GM19023 (cell line): ENCODE measurements around the gene MRPL9.
"Not testable (repeated sequence)": the region's sequence is repeated elsewhere in the genome, so short reads cannot be mapped to it uniquely, and the experiment has no call there.

Source experiments
- ATAC-seq: cut with Tn5 transposase; IDR thresholded peaks from one replicate; pipeline ENCODE4 v1.9.1; 2021; ENCODE audit warnings: mild to moderate bottlenecking, moderate library complexity; ENCODE audit not compliant: unreplicated experiment

Gene MRPL9

GRCh38 chr1:151733995-151734394 is 29.3 kb downstream of the MRPL9 start:
- not testable (repeated sequence) for ATAC-seq

- no peak for ATAC-seq
Observed at GRCh38 chr1:151733126-151733525, 30.2 kb downstream of the MRPL9 start.

DNA sequence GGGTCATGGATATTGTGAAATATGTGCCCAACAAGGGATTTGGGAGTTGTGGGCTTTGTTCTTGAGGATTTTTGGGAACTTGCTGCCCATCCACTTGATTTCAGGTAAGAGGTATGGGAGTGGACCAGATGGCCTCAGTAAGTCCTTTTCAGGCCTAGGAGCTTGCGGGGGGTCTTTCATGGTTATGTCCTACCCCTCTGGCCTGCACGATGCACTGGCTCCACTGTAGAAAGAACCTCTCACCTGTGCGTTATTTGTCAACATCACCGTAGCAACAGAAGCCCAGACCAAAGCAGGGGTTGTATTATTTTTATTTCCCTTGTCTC is 33.4 kb downstream of the MRPL9 start:
- no peak for ATAC-seq

- ATAC-seq = no peak
Observed at GRCh38 chr1:151729157-151729965, 33.9 kb downstream of the MRPL9 start.

GRCh38 chr1:151728151-151729054 is 34.9 kb downstream of the MRPL9 start:
- no peak for ATAC-seq

DNA sequence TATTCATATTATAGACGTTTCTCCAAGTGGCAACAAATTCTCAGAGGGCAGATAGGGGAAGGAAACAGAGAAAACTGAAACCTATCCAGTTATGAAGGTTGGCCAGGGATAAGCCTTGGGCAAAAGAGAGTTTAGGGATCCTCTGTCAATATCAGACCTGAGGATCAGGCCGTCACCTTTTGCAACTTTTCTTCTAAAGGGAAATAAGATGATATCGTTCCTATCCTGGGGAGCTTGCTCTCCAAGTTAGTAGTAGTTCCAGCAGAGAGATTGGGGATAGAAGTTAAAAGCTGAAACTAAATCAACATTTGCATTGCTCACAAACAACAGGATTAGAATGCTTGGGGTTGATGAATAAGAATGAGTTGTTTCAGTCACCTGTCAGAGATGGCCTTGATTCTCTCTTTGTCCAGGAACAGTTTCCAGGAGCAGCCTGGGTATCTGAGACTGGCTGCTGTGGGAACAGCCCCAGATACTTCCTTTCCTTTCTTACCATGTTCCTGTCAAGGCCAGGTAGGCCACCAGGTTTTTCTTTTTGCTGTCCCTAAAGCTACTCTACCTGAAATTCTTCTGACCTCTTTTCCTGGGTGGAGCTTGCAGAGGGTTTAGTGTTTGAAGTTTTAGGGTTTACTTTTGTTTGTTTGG is 39.4 kb downstream of the MRPL9 start:
- ATAC-seq = no peak

DNA sequence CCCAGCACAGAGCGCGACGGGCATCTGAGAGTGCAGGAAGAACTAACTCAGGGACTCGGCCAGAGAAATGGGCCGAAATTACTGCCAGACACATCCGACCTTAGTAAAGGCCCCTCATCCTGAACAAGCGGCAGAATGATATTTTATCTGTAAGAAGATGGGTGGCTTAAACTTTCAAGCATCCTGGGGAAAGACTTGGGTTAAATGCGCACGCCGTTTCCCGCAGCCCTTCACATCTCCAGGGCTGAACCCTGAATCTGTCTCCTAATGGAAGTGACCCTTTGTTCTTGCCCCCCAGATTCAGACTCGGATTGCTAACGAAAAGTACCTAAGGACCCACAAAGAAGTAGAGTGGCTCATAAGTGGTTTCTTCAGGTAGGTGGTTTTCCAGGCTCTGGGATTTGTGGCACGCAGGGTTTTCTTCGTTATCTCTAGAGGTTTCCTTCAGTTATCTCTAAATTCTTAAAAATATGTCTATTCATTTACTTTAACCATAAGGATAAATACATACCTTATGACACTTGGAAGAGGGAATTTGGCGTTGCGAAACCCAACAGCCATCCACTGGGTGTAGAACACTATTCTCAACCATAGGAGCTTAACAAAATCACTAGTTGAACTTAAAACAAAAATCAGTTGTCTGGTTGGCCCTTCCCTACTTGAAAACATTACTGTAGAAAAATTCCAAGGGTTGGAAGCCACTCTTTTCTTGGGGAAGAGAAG is 41.3 kb downstream of the MRPL9 start:
- no peak for ATAC-seq

DNA sequence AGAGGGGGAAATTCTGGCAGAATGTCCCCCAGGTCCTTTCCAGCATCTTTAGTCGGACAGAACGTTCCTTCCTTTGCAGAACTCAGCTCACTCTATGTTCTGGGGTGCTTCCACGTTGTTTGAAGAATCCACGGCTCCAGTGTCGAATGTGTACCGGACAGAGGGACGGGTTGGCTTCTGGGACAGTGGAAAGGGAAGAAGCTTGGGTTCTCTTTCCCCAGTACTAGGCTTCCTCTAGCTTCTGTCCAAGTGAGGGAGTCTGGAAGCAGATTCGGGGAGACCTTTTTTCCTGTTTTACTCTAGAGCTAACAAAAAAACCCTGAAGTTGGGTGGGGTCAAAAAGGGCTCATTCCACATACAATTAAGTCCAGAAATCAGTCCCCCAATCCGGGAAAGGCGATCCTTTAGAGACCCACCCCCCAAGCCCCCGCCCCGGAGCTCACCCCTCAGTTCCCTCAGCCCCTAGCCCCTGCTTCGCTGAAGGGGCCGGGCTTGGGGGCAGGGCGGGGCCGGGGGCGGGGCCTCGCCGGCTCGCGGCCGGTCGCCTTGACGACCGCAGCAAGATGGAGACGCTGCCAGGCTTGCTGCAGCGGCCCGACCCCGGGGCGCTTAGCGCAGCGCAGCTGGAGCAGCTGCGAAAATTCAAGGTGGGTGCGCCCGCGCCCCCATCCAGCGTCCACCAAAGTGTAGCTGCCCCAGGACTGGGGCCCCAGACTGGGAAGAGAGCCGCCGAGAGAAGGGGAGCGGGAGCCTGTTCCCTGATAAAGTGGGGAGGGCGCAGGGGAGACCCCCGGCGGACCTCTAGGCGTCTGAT is 42.1 kb downstream of the MRPL9 start, which contains the start of gene RIIAD1:
RIIAD1 (plus strand) TSS at position 549 of the 814 bp plus-strand sequence; CDS start at position 564, 15 bp downstream.
- no peak for ATAC-seq

- no peak for ATAC-seq
Observed at GRCh38 chr1:151720554-151720953, 42.7 kb downstream of the MRPL9 start.

DNA sequence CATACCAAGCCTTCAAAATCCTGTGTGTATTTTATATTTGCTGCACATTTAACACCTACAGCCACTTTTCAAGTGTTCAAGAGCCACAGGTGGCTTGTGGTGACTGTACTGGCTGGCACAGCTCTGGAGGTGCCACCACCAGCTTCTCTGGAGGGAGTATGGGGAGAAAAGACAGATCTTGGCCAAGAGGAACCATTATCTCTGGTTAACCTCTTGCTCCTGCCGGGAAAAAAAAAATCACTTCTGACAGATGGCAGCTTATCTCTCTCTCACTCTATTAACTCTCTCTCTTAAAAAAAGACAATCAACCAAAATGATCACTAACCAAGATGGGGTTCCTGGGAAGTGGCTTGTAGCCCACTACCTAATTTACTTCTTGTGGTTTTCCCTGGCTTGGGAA is 43.2 kb downstream of the MRPL9 start:
- no peak for ATAC-seq

- no peak for ATAC-seq
Observed at GRCh38 chr1:151718666-151719065, 44.6 kb downstream of the MRPL9 start.

GRCh38 chr1:151718011-151718431 is 45.3 kb downstream of the MRPL9 start:
- ATAC-seq = no peak

- ATAC-seq = no peak
Observed at GRCh38 chr1:151716771-151717631, 46.3 kb downstream of the MRPL9 start, which contains the start of gene CELF3. CELF3 (minus strand) TSS chr1:151716803; CDS start chr1:151716020, 783 bp downstream.

DNA sequence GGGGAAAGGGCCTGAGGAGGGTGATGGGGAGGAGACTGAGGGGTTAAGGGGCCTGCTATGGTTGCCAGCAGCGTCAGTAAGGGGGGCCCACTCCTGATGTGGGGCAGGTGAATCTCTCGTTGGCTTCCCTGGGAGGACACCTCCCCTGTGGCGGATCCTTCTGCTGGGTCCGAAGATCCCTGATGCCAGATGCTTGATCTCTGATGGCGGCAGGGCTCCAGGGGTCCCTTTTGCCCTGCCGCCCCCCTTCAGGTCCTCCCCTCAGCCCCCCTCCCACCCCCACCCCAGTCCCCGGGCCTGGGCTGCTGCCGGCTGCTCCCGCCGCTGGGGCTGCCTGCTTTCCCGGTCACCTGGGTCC is 46.9 kb downstream of the MRPL9 start:
- ATAC-seq = no peak

DNA sequence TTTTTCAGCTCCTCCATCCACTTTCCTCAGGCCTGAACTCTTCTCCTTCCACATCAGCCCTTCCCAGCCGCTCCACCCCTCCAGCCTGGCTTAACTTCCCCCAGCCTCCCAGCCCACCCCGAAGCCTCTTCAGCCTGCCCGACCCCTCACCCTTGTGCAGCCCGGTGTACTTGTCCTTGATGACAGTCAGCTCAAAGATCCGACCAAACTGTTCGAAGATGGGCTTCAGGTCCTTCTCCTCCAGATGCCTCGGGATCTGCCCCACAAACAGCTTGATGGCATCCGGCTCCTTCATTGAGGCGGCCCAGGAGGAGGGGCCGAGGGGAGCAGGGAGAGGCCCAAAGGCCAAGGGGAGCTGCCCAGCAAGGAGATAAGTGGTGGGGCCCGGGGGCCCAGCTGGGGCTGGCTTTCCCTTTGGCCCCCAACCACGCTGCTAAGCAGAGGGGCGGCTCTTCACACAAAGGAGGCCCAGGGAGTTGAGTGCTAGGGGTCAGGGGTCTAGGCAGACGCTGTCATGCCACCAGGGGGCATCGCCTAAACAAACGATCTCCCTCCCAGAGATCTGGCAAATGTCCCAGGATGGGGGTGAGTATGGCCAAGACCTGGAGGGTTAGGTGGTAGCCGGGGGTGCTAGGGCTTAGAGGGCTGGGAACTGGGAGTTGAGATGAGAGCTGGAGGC is 47.4 kb downstream of the MRPL9 start:
- no peak for ATAC-seq

GRCh38 chr1:151714820-151715725 is 48.2 kb downstream of the MRPL9 start:
- no peak for ATAC-seq

- ATAC-seq = no peak
Observed at GRCh38 chr1:151713874-151714273, 49.4 kb downstream of the MRPL9 start.
